HL-60/S4 (cell line): ENCODE data around the gene PPP2R3A.
"Not testable (repeated sequence)": the region's sequence is repeated elsewhere in the genome, so short reads cannot be mapped to it uniquely, and the experiment has no call there.

Experiments used
- in situ Hi-C: fragments of 300-500 bp; cut with MboI; formaldehyde crosslinking; loops from 2 replicates; pipeline ENCODE4 v1.14.3; 2022; ENCODE audit warnings: low sequenced_read_pairs

PPP2R3A gene, protein sequence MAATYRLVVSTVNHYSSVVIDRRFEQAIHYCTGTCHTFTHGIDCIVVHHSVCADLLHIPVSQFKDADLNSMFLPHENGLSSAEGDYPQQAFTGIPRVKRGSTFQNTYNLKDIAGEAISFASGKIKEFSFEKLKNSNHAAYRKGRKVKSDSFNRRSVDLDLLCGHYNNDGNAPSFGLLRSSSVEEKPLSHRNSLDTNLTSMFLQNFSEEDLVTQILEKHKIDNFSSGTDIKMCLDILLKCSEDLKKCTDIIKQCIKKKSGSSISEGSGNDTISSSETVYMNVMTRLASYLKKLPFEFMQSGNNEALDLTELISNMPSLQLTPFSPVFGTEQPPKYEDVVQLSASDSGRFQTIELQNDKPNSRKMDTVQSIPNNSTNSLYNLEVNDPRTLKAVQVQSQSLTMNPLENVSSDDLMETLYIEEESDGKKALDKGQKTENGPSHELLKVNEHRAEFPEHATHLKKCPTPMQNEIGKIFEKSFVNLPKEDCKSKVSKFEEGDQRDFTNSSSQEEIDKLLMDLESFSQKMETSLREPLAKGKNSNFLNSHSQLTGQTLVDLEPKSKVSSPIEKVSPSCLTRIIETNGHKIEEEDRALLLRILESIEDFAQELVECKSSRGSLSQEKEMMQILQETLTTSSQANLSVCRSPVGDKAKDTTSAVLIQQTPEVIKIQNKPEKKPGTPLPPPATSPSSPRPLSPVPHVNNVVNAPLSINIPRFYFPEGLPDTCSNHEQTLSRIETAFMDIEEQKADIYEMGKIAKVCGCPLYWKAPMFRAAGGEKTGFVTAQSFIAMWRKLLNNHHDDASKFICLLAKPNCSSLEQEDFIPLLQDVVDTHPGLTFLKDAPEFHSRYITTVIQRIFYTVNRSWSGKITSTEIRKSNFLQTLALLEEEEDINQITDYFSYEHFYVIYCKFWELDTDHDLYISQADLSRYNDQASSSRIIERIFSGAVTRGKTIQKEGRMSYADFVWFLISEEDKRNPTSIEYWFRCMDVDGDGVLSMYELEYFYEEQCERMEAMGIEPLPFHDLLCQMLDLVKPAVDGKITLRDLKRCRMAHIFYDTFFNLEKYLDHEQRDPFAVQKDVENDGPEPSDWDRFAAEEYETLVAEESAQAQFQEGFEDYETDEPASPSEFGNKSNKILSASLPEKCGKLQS (N-terminal part only)

DNA sequence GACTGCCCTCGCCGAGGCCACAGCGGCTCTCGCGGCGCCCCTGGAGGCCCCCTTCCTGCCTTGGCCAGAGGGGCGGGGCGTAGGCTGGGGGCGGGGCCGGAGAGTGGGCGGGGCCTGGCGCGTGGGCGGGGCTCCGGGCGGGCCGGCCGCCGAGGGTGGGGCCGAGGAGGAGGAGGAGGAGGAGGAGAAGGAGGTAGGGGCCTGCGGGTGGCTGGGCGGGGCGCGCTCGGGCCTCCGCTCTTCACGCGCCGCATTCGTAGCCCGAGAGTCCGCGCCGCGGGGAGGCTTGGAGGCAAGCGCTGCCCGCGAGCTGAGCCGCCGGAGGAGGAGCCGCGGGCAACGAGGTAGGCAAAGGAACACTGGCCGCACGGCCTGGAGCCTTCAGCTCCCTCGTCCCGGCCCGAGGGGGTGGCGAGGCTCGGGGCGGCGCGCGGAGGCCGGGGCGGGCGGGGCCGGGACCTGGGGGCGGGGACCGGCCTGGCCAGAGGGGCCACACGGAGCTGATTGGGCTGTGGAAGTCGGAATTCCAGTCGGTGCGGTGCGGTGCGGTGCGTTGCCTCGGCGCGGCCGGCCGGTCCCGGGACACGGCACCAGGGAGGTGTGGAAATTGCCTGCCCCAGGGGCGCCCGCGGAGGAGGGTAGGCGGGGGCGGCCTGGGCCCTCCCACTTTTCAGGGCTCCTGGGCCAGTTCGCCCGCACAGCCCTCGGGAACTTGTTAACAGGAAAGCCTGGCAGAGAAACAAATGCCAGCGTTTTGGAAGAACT is at the start of gene PPP2R3A:
Gene PPP2R3A (plus strand): TSS at position 223 of the 765 bp plus-strand sequence. CDS start 35,771 bp downstream, outside the sequence.
- in situ Hi-C loops = no loop called here

DNA sequence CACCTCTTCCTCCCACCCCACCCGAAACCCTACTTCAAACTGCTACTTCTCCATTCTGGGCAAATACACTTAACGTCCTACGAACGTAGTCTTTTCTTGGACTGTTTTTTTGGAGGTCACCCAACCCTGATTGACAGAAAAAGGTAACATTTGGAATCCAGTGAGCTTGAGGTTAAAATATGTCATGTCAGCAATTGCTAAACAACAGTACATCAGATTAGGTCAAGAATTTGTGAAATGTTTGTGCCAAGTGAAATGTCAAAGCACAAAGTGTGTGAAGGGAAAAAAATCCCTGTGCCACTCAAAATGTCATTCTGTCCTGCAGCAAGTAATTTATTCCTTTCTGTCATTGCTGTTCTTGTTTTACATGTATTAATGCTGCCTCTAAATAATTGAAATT is 49.2 kb upstream of the PPP2R3A start:
- in situ Hi-C loops = no loop called here

DNA sequence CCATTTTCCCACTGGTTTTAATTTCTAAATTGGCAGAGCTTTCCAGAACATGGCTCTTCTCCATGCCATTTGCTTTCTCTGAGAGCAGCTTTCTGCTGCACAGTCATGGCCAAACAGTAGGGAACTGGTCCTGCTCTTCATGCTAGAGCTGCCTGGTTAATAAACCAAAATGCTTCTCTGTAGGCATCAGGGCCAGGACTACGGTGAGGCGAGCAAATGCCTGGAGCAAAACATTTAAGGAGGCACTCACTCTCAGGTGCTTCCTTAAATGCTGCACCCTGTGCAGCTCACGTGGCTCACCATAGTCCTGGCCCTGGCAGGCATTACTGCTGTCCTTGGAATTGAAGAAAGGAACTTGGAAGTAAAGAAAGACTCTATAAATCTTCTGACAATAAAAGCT is 48.5 kb upstream of the PPP2R3A start:
- in situ Hi-C loops = no loop called here

DNA sequence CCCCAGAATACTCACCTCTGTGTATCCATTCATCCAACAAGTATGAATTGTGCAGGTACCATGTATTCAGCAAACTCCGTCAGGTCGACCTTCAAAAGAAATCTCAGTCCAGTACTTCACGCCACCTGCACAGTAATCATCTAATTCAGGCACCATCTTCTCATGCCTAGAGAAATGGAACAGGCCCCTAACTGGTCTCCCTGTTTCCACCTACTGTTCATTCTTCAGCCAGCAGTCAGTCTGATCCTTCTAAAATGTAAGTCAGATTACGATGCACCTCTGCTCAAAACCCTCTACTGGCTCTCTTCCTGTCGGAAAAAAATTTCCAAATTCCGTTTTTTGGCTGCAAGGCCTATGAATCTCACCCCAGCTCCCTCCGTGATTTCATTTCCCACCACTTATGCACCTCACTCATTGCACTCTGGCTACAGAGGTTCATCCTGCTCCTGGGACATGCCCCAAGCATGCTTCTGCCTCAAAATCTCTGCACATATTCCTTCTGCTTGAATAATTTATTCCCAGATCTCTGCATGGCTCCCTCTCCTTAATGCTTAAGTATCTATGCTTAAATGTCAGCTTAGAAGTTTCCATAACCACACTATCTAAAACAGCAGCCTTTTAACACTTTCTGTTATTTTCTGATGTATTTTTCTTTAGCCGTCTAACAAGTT is 47.5 kb upstream of the PPP2R3A start:
- in situ Hi-C loops = no loop called here

DNA sequence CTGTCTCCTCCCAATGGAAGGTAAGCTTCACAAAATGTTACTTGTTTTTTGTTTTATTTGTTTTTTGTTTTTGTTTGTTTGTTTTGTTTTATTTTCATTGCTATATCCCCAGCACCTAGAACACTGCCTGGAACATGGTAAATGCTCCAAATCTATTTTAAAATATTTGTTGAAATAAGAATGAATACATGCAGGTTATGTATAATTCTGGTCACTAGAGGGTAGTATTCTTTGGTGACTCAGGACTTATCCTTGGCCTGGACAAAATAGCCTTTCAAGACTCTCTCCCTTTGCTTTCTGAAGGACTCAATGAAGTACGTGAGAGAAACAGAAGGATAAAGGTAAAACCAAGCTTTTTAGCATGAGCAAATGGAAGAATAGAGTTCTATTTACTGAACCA is 46.9 kb upstream of the PPP2R3A start:
- in situ Hi-C loops = no loop called here

DNA sequence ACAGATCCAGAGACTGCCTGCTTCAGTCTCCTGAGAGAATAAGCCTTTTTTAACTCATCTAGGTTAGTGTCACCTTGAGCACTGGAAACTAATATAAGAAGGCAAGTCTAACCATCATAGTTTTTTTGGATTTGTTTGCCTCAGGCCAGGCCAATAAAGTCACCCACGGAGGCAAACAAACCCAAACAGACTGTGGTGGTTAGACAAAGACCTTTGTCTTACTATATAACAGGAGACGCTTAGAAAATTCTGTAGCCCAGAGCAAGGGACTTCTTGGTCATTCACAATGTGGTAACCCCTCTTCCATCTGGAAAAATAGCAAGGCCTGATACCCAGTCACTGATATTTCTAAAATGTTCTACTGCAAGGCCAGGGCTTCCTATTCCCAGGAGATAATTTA is 45.3 kb upstream of the PPP2R3A start:
- in situ Hi-C loops = no loop called here

DNA sequence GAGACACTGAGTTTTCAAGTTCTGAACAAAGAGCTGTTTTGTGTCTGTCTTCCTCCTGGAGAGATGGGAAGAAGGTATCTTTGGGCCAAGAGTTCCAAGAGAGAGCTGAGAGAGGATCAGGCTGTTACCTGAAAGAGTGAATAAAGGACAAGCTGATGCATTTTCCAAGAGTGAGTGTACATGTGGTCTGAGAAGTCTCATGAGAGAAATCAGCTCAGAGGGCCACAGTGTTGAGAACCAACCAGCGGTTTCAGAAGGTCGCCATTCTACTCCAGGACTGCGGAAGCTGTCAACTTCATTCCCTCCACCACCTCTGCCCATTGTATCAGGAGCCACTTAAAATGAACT is 42.7 kb upstream of the PPP2R3A start:
- in situ Hi-C loops = no loop called here

DNA sequence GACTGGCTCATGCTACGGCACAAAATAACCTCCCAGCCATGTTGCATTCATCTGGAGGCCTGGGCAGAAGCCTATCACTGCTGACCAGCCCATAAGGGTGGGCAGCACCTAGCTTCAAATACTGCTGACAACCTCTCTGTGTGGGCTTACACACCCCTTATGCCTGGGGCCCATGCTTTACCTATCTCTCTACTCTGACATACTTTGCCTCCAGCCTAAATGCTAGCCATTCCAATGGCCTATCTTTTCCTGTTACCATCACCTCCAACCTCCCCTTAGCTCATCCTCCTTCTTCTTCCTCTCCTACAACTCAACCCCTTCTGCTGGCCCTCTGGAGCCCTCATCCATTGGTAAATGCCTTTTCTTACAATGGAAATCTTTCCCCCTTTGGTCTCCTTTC is 41.0 kb upstream of the PPP2R3A start:
- in situ Hi-C loops = no loop called here

DNA sequence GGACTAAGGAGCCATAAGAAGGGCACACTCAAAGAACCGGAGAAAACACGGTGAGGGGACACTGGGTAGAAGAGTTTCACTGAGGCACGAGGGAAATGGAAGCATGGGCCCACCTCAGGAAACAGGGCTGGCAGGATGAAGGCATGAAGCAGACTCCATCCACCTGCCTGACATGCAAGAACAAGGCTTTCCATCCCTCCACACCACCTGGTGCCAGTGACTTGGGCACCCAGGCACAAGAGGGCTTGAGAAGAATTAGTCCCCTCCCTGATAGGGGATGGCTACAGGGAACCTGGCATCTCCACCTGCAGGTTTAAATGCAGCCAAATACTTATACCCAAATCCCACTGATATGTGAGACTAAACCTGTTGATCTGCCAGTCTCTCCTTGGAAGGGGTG is 38.9 kb upstream of the PPP2R3A start:
- in situ Hi-C loops = no loop called here

DNA sequence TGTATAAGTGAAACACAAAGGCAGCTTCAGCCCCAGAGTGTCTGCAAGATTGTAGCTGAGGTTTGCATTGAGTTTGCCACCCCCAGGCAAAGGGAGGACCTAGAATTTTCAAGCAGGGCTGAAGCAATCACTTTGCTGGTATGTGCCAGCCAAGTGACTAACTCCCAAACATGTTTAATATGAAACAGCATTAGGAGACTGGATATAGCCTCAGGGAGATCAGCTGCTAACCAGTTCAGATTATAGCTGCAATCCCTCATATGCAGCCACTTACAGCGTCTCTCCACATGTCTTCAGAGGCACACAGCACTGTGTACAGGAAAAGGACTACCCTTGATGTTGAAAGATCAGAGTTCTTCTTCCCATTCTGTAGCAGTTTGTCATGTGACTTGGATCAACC is 38.4 kb upstream of the PPP2R3A start:
- in situ Hi-C loops = no loop called here

DNA sequence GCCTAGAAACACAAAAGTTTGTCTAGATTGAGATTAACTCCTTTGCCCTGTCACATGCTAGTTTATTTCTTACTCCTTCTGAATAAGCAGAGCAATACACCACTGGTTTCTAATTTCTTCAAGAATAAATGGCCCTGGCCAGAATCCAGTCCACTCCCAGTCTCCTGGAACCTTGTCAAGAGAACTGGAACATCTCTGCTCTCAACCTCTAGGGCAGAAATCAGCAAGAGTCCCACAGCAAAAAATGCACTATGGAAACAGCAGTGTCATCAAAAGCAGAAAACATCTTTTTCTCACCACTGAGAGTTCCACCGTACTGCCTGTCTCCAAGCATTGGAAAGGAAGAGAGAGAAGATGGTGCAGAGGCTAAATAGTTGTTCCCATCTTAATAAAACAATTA is 35.9 kb upstream of the PPP2R3A start:
- in situ Hi-C loops = no loop called here

DNA sequence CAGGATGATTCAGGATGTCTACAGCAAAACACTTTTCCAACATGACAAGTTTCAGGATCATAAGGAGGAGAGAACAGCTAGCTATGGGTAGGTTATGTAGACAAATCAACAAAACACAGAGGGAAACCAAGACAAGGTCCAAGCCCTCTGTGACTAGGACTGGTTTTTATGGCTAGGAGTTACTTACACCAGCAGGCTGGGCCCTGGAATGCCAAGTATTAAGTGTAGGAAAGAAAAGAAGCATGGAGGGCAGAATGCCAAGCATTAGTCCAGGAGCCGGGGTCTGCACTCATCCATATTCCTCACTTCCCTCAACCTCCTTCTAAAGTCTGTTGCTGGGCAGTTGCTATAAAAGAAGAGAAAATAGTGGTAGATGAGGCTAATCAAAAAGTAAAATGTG is 35.3 kb upstream of the PPP2R3A start:
- in situ Hi-C loops = no loop called here

DNA sequence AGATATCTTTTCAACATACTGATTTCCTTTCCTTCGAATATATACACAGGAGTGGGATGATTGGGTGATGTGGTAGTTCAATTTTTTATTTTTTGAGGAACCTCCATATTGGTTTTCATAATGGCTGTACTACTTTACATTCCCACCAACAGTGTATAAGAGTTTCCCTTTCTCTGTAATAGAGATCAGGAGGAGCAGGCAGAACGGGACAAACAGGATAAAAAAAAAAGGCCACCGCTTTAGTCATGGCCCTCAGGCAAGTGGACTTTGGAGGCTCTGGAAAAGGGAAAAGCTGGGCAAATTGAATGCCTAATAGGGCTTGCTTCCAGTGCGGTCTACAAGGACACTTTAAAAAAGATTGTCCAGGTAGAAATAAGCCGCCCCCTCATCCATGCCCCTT is 30.4 kb upstream of the PPP2R3A start:
- in situ Hi-C loops = not testable (repeated sequence)

DNA sequence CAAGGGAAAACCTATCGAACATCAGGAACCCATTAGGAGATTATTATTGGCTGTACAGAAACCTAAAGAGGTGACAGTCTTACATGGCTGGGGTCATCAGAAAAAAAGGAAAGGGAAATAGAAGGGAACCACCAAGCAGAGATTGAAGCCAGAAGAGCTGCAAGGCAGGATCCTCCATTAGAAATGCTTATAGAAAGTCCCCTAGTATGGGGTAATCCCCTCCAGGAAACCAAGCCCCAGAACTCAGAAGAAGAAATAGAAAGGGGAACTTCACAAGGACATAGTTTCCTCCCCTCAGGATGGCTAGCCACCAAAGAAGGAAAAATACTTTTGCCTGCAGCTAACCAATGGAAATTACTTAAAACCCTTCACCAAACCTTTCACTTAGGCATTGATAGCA is 27.8 kb upstream of the PPP2R3A start:
- in situ Hi-C loops = not testable (repeated sequence)

DNA sequence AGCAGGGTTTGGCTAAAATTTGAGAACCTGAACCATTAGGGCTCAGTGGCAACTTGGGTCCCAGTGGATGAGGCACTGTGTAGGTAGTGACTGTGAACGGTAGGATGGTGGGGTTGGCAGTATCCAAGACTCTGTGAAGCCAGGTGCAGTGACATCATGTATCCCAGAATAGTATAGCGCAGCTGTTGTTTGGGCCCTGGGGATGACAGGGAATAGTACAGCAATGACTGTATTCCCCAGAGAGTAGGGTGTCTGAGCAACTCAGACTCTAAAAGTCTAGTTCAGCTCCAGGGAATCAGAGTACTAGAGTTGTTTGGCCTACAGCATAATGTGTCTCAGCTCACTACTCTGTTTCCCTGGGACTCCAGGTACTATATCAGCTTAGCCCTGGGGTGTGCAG is 20.7 kb upstream of the PPP2R3A start:
- in situ Hi-C loops = no loop called here

DNA sequence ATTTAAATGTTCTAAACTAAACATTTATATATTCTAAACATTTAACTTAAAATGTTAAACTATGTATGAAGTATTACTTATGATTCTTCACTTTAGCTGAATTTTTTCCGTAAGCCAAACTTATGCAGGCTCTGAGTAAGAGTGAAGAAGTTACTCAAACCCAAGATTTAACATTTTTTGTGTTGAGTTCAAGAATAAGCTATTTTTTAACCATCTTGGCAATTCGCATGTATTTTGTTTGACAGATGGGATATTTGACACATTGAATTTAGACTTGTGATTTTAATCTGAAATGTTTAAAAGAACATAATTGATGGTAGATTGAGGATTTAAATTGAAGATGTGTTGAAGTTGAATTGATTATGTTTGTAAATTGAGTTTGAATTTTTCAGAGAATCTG is 14.6 kb upstream of the PPP2R3A start:
- in situ Hi-C loops = no loop called here

DNA sequence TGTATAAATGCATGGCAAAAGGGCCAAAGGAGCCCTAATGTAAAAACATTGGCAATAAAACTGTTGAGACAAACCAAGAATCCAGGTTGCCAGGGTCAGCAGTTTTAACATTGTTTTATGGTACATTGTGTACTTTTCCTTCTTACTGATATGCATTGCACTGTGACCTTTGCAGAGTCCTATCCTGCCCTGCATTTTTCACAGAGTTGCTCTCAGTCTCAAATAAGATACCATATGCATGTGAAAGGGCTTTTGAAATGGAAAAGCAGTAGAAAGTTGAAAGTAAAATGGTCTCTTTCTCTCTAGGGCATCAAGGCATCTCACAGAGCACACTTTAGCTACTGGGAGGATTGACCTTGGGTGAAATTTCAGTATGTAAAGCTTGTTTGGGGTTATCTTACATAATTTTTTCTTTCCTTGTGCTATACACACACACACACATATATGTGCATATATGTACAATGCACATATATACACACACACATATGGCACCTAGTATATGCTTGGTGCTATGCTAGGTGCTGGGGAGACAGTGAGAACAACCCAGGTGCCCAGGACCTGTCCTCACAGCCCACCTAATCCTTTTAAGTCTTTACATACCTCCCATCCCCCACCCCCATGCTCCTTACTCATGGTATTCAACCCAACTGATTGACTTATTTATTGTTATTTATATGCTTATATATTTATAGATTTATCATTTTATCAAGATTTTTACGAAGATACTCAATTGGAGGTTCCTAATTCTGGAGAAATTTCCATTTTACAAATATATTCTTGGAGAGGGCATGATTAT is 1.2 kb upstream of the PPP2R3A start:
- in situ Hi-C loops = no loop called here

DNA sequence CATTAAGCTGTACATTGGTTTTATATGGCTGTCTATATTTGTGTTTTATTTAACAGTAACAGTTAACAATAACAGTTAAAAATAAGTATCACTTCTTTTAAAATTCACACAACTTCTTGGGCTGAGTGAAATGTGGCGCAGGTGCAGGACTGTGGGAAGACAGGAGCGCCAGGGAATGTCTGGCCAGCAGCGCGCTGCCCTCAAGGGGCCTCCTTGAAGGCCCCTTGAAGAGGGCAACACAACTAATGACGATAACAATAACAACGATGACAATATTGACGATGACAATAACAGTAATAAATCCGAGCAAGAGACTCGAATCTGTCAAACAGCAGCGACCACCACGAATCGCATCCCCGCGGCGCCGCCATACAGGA is 411 bp upstream of the PPP2R3A start:
- in situ Hi-C loops = no loop called here

DNA sequence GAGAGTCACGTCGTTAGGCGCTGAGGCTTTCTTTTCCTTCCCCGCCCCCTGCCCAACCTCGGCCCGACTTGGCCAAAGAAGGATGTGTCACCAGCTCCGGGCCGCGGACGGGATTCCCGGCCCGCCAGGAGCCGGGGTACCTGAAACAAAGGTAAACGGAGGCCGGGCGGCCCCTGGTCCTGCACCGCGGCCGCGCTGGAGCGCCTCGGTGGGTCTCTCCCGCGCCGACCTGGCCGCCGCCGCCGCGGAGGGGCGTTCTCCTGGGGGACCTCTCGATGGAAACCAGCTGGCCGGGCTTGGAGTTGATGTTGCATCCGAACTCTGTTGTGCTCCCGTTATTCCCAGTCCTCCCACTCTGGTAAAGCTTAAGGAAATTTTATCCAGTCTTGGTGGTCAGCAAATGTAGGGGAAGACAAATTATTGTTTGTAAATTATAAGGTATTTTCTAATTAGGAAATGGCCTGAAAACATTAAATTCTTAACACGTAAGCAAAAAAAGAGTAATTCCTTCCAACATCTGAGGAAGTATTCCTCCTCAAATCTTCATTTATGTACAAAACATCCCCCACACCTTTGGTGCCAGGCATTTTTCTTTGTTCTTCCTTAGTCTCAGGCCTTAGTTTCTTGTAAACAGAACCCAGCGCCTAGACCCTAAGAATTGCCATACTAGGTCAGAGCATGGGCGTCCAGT is 888 bp downstream of the PPP2R3A start:
- in situ Hi-C loops = no loop called here
